SK-N-SH treated with all-trans-retinoic acid at 6 μM for 48 hours (cell line): Measurements from ENCODE around the gene IFI27.

ENCODE experiments used
- ARNTL ChIP-seq: fragments of 450-650 bp; formaldehyde crosslinking; IDR thresholded peaks from 2 replicates; pipeline ENCODE4 v1.5.0; 2020; ENCODE audit warnings: low read depth, mild to moderate bottlenecking, moderate library complexity, borderline replicate concordance
- BACH2 ChIP-seq: fragments of 250-450 bp; sonication (Bioruptor Pico); IDR thresholded peaks from 2 replicates; pipeline ENCODE4 v1.9.0; 2021; ENCODE audit warnings: mild to moderate bottlenecking, borderline replicate concordance
- CREB5 ChIP-seq: fragments of 250-450 bp; sonication (Bioruptor Pico); IDR thresholded peaks from 2 replicates; pipeline ENCODE4 v1.5.1; 2020; ENCODE audit warnings: low read depth, mild to moderate bottlenecking, moderate library complexity
- CSDC2 ChIP-seq: fragments of 250-450 bp; sonication (Bioruptor Pico); IDR thresholded peaks from 2 replicates; pipeline ENCODE4 v1.5.0; 2020; ENCODE audit warnings: mild to moderate bottlenecking, moderate library complexity
- CSRNP3 ChIP-seq: fragments of 250-450 bp; sonication (Bioruptor Pico); IDR thresholded peaks from 2 replicates; pipeline ENCODE4 v1.5.1; 2021; ENCODE audit warnings: mild to moderate bottlenecking, moderate library complexity
- ESRRG ChIP-seq: fragments of 250-450 bp; sonication (Bioruptor Pico); IDR thresholded peaks from 2 replicates; pipeline ENCODE4 v1.6.1; 2021; ENCODE audit warnings: mild to moderate bottlenecking
- PATZ1 ChIP-seq: fragments of 250-450 bp; sonication (Bioruptor Pico); IDR thresholded peaks from 2 replicates; pipeline ENCODE4 v1.8.0; 2020; ENCODE audit warnings: mild to moderate bottlenecking, moderate library complexity, borderline replicate concordance
- POU6F1 ChIP-seq: fragments of 250-450 bp; sonication (Bioruptor Pico); IDR thresholded peaks from 2 replicates; pipeline ENCODE4 v1.8.0; 2021; ENCODE audit warnings: low read depth, mild to moderate bottlenecking, moderate library complexity, borderline replicate concordance
- RARB ChIP-seq: fragments of 250-450 bp; sonication (Bioruptor Pico); IDR thresholded peaks from 2 replicates; pipeline ENCODE4 v1.8.0; 2021; ENCODE audit warnings: mild to moderate bottlenecking, moderate library complexity
- TOX ChIP-seq: fragments of 250-450 bp; sonication (Bioruptor Pico); IDR thresholded peaks from 2 replicates; pipeline ENCODE4 v1.8.0; 2021; ENCODE audit warnings: mild to moderate bottlenecking, moderate library complexity, borderline replicate concordance
- ZFP3 ChIP-seq: fragments of 250-450 bp; sonication (Bioruptor Pico); IDR thresholded peaks from 2 replicates; pipeline ENCODE4 v1.5.0; 2020; ENCODE audit warnings: mild to moderate bottlenecking, moderate library complexity
- ZFP30 ChIP-seq: fragments of 450-650 bp; formaldehyde crosslinking; IDR thresholded peaks from 2 replicates; pipeline ENCODE4 v1.5.0; 2022; ENCODE audit warnings: mild to moderate bottlenecking, moderate library complexity

GRCh38 chr14:94100847-94101246 is 9.7 kb upstream of the IFI27 start:
- TF ChIP-seq RARB (CRISPR knock-in tag), result no peak
- TF ChIP-seq ZFP3 (CRISPR knock-in tag), result no peak
- no peak for TF ChIP-seq POU6F1
- TF ChIP-seq TOX (CRISPR knock-in tag), result no peak
- no peak for TF ChIP-seq CSRNP3 (CRISPR knock-in tag)
- no peak for TF ChIP-seq PATZ1 (CRISPR knock-in tag)
- TF ChIP-seq CREB5, result no peak
- no peak for TF ChIP-seq BACH2 (CRISPR knock-in tag)
- no peak for TF ChIP-seq ESRRG (CRISPR knock-in tag)
- no peak for TF ChIP-seq ARNTL (CRISPR knock-in tag)
- TF ChIP-seq ZFP30 (CRISPR knock-in tag), result no peak
- TF ChIP-seq CSDC2 (CRISPR knock-in tag), result no peak
